Subcutaneous adipose tissue (tissue), 4 donors: Measurements from ENCODE around the gene CNKSR3. TPM values are rescaled to one million over a fixed set of nuclear protein-coding genes. Genes with fewer than 3 reads are reported as not detected.

Experiments used
- total RNA-seq, 4 donors: library from RNA; depleted of rRNA; stranded (reverse); fragments of >200 nt; gene quantifications; one replicate each; pipeline ENCODE4 v1.1.0, GENCODE V29; 2016
- TF ChIP-seq, protein P1 (sequence below): fragments of 450-650 bp; IDR thresholded peaks from one replicate; pipeline ENCODE4 v1.5.1; 2016; ENCODE audit warnings: low read depth, mild to moderate bottlenecking, control low read depth, antibody characterized with exemption, moderate library complexity

The CNKSR3 gene
- total RNA-seq, 4 donors from 2014 or later, result 2.4 to 5.5 (median 3.3) TPM

DNA sequence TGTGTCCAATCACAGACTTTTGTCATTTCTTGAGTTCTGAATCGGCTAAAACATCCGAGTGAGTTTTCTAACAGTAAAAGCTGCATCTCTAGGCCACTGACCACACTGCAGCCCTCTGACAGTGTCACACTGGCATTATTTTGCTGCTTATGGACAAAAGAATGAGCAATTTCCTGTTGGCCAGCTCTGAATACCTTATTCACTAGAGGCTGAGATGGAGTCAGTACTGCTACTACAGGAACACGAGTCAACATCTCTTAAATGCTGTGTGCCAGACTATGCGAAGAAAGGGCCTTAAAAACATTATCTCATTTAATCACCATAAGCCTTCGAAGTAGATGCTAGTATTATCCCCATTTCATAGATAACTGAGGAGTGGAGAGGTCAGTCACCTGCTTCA, 111.4 kb downstream of the CNKSR3 start:
- TF ChIP-seq, protein P1, sequence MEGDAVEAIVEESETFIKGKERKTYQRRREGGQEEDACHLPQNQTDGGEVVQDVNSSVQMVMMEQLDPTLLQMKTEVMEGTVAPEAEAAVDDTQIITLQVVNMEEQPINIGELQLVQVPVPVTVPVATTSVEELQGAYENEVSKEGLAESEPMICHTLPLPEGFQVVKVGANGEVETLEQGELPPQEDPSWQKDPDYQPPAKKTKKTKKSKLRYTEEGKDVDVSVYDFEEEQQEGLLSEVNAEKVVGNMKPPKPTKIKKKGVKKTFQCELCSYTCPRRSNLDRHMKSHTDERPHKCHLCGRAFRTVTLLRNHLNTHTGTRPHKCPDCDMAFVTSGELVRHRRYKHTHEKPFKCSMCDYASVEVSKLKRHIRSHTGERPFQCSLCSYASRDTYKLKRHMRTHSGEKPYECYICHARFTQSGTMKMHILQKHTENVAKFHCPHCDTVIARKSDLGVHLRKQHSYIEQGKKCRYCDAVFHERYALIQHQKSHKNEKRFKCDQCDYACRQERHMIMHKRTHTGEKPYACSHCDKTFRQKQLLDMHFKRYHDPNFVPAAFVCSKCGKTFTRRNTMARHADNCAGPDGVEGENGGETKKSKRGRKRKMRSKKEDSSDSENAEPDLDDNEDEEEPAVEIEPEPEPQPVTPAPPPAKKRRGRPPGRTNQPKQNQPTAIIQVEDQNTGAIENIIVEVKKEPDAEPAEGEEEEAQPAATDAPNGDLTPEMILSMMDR, result no peak

- TF ChIP-seq, protein P1, result no peak
Measured at GRCh38 chr6:154397491-154398195, 112.8 kb downstream of the CNKSR3 start.

- TF ChIP-seq, protein P1, result no peak
Measured at GRCh38 chr6:154395878-154396277, 114.6 kb downstream of the CNKSR3 start.

GRCh38 chr6:154395316-154395715, 115.2 kb downstream of the CNKSR3 start:
- TF ChIP-seq, protein P1, result no peak

DNA sequence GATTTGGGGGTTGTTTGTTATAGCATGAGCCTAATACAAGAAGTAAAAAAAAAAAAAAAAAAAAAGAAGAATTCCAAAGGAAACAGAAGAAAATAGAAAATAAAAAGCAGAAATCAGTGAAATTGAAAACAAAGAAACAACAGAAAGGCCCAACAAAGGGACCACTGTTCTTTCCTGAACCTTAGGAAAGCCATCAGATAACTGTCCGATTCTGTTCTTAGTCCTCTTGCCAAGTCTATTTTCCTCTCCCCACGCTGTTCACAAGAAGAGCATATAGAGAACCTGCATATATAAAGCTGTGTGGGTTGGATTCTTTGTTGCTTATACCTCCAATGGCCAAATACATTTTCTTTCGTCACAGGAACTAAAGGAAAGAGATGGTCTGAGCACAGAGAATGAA, 115.9 kb downstream of the CNKSR3 start:
- TF ChIP-seq, protein P1, result no peak

GRCh38 chr6:154390034-154390433, 120.5 kb downstream of the CNKSR3 start:
- TF ChIP-seq, protein P1, result no peak

- TF ChIP-seq, protein P1, result no peak
Measured at GRCh38 chr6:154388803-154389202, 121.7 kb downstream of the CNKSR3 start.
